GM23338 (cell line): ENCODE measurements around the gene FXYD2. TPM values are rescaled to one million over a fixed set of nuclear protein-coding genes. Genes with fewer than 3 reads are reported as not detected.

ENCODE experiments used
- ATAC-seq: fragments of 200-7000 bp; cut with Tn5 transposase; 3 replicates; pipeline ENCODE4 v1.9.1; 2020
- DNase-seq: peaks from one replicate; pipeline ENCODE4 v3.0.0-alpha.2; 2015; ENCODE audit warnings: low spot score
- H2AFZ ChIP-seq: fragments of 200-600 bp; sonication (generic); 2 replicates; pipeline ENCODE4 v1.8.0; 2016; ENCODE audit warnings: antibody characterized with exemption, mild to moderate bottlenecking, moderate library complexity
- H3F3A ChIP-seq: fragments of 200-600 bp; sonication (generic); replicated peaks from 2 replicates; pipeline ENCODE4 v1.8.0; 2017; ENCODE audit warnings: antibody characterized with exemption, mixed run types, low read depth
- H3K27ac ChIP-seq: fragments of 200-600 bp; sonication (generic); 2 replicates; pipeline ENCODE4 v1.6.1; 2016; ENCODE audit warnings: low read depth
- H3K27me3 ChIP-seq: fragments of 200-600 bp; sonication (generic); 2 replicates; pipeline ENCODE4 v1.8.0; 2016; ENCODE audit warnings: mild to moderate bottlenecking, mixed run types, moderate library complexity; ENCODE audit not compliant: insufficient read depth
- H3K36me3 ChIP-seq: fragments of 200-600 bp; sonication (generic); 2 replicates; pipeline ENCODE4 v1.8.0; 2016; ENCODE audit warnings: mild to moderate bottlenecking; ENCODE audit not compliant: insufficient read depth
- H3K4me1 ChIP-seq: fragments of 200-600 bp; sonication (generic); 2 replicates; pipeline ENCODE4 v1.8.0; 2016; ENCODE audit warnings: mild to moderate bottlenecking, moderate library complexity; ENCODE audit not compliant: insufficient read depth
- H3K4me2 ChIP-seq: fragments of 200-600 bp; sonication (generic); 2 replicates; pipeline ENCODE4 v1.7.1; 2017; ENCODE audit warnings: mixed run types
- H3K4me3 ChIP-seq: fragments of 200-600 bp; sonication (generic); 2 replicates; pipeline ENCODE4 v1.6.1; 2016; ENCODE audit warnings: mixed run types
- H3K79me2 ChIP-seq: fragments of 200-600 bp; sonication (generic); replicated peaks from 2 replicates; pipeline ENCODE4 v1.8.0; 2017; ENCODE audit warnings: mild to moderate bottlenecking; ENCODE audit not compliant: insufficient read depth
- H3K9me2 ChIP-seq: fragments of 200-600 bp; sonication (generic); 2 replicates; pipeline ENCODE4 v1.8.0; 2017; ENCODE audit not compliant: insufficient read depth
- H4K20me1 ChIP-seq: fragments of 200-600 bp; sonication (generic); replicated peaks from 2 replicates; pipeline ENCODE4 v1.8.0; 2017; ENCODE audit warnings: mild to moderate bottlenecking; ENCODE audit not compliant: insufficient read depth
- H3K27ac Mint-ChIP-seq: 2 replicates; pipeline ENCODE4 v1.8.0; 2020; ENCODE audit warnings: inconsistent platforms, mild to moderate bottlenecking, moderate library complexity, mixed read lengths
- H3K27me3 Mint-ChIP-seq: 3 replicates; pipeline ENCODE4 v1.8.0; 2022; ENCODE audit warnings: low read depth, mild to moderate bottlenecking, moderate library complexity, mixed read lengths, inconsistent platforms; ENCODE audit not compliant: insufficient read depth, poor library complexity
- H3K36me3 Mint-ChIP-seq: 3 replicates; pipeline ENCODE4 v1.8.0; 2021; ENCODE audit warnings: low read depth, mild to moderate bottlenecking, inconsistent platforms, moderate library complexity, mixed read lengths
- H3K4me1 Mint-ChIP-seq: 3 replicates; pipeline ENCODE4 v1.8.0; 2020; ENCODE audit warnings: mild to moderate bottlenecking, inconsistent platforms, mixed read lengths
- H3K4me3 Mint-ChIP-seq: 3 replicates; pipeline ENCODE4 v1.8.0; 2021; ENCODE audit warnings: moderate library complexity, mild to moderate bottlenecking, inconsistent platforms, mixed read lengths
- H3K9me3 Mint-ChIP-seq: 3 replicates; pipeline ENCODE4 v1.8.0; 2020; ENCODE audit warnings: moderate library complexity, mild to moderate bottlenecking, inconsistent platforms, mixed read lengths
- EZH2 ChIP-seq: fragments of 200-600 bp; sonication (generic); IDR thresholded peaks from one replicate; pipeline ENCODE4 v1.8.0; 2017; ENCODE audit warnings: antibody characterized with exemption, mild to moderate bottlenecking, low read depth; ENCODE audit not compliant: unreplicated experiment
- NANOG ChIP-seq: IDR thresholded peaks from 2 replicates; pipeline ENCODE4 v1.6.1; 2016; ENCODE audit warnings: antibody characterized with exemption, borderline replicate concordance
- POLR2AphosphoS5 ChIP-seq: IDR thresholded peaks from 2 replicates; pipeline ENCODE4 v1.6.1; 2016; ENCODE audit warnings: antibody characterized with exemption, low read depth
- ZNF114 ChIP-seq: fragments of 250-450 bp; sonication (Bioruptor Pico); IDR thresholded peaks from 2 replicates; pipeline ENCODE4 v1.5.0; 2020; ENCODE audit warnings: mild to moderate bottlenecking, moderate library complexity
- ZNF331 ChIP-seq: fragments of 250-450 bp; sonication (Bioruptor Pico); IDR thresholded peaks from 2 replicates; pipeline ENCODE4 v1.5.0; 2020; ENCODE audit warnings: low read depth, mild to moderate bottlenecking, moderate library complexity
- ZNF462 ChIP-seq: fragments of 250-450 bp; sonication (Bioruptor Pico); IDR thresholded peaks from 2 replicates; pipeline ENCODE4 v1.5.0; 2020; ENCODE audit warnings: mild to moderate bottlenecking, moderate library complexity
- polyA plus RNA-seq: library from polyadenylated mRNA; unstranded; fragments of >200 nt; fragmentation: Nextera tagmentation; extraction: Ambion mirVana; gene quantifications from 2 replicates; pipeline ENCODE4 v1.2.1, GENCODE V29; 2016
- total RNA-seq: library from RNA; depleted of rRNA; stranded (reverse); fragments of >200 nt; shearing (Covaris generic); gene quantifications from 2 replicates; pipeline ENCODE4 v1.2.3, GENCODE V29; 2014
- TF ChIP-seq, protein P1 (sequence below), 2 experiments: fragments of 200-600 bp in 1 of 2; sonication (generic) in 1 of 2; conservative IDR thresholded peaks; 2 replicates each; pipeline versions ENCODE4 v1.5.1 to v1.6.1; 2016 to 2017; ENCODE audit warnings: antibody characterized with exemption in 2 of 2, low read depth in 2 of 2, mild to moderate bottlenecking in 2 of 2, moderate library complexity in 1 of 2

The FXYD2 gene
- total and polyA plus RNA-seq, 2 experiments from 2014 or later: 0.59 to 1.4 TPM

DNA sequence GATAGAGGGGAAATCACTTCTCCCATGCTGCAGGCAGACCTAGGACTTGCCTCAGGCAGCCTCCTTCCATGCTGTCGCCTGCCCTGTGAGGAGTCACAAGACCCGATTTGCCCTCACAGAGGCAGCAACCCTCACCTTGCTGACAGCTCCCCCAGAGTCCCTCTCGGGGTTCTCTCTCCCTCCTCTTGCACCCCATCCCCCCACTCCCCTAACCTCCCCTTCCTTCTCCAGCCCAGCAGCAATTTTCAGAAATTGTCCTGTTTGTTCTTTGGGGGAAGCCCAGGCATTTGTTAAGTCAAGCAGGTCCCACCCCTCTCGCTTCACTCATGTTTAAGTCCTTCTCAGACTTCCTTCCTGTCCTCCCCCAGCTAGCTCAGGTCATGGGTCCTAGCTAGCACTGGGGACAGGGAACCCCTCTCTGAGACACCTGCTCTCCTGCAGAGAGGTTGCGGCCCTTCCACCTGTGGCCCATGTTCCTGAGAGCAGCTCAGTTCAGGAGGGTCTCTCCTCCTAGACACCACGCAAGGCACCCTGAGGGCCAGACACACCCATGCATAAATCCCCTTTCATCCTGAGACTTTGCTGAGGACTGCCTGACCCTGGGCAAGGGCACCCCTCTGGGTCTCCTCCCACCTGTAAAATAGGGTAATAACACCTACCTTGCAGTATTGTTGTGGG is 6.3 kb upstream of the FXYD2 start (continued):
- TF ChIP-seq ZNF462 (CRISPR knock-in tag): no peak
- no peak for TF ChIP-seq ZNF331 (CRISPR knock-in tag)
- no peak for TF ChIP-seq POLR2AphosphoS5
- TF ChIP-seq EZH2: no peak
- TF ChIP-seq, protein P1, sequence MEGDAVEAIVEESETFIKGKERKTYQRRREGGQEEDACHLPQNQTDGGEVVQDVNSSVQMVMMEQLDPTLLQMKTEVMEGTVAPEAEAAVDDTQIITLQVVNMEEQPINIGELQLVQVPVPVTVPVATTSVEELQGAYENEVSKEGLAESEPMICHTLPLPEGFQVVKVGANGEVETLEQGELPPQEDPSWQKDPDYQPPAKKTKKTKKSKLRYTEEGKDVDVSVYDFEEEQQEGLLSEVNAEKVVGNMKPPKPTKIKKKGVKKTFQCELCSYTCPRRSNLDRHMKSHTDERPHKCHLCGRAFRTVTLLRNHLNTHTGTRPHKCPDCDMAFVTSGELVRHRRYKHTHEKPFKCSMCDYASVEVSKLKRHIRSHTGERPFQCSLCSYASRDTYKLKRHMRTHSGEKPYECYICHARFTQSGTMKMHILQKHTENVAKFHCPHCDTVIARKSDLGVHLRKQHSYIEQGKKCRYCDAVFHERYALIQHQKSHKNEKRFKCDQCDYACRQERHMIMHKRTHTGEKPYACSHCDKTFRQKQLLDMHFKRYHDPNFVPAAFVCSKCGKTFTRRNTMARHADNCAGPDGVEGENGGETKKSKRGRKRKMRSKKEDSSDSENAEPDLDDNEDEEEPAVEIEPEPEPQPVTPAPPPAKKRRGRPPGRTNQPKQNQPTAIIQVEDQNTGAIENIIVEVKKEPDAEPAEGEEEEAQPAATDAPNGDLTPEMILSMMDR (conservative IDR thresholded peaks at IDR 0.05; ENCODE audit: low read depth in 2 of 2): no peak
- TF ChIP-seq NANOG: no peak

DNA sequence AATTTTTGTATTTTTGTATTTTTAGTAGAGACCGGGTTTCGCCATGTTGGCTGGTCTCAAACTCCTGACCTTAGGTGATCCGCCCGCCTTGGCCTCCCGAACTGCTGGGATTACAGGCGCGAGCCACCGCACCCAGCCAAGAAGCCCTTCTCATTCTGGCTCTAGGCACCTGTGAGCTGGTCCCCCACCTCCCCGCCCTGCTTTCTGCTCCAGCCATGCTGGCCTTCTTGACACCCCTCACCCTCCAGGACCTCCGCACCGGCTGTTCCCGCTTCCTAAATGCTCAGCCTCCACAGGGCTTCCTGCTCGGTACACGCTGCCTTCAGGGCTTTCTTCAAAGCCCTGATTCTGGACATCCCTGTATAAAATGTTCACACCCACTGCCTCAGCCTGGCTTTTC is 5.5 kb upstream of the FXYD2 start:
- no peak overlapping the region for H3K27ac Mint-ChIP-seq
- H3K4me1 ChIP-seq: no peaks in the 10 kb centered on the region
- no peak overlapping the region for H3K4me3 ChIP-seq
- no peaks in the 10 kb centered on the region for H3F3A ChIP-seq
- DNase-seq (no peak), ATAC-seq (no peak)
- H3K27me3 Mint-ChIP-seq: peaks cover 20% of the 10 kb centered on the region
- H2AFZ ChIP-seq: no peak overlapping the region
- no peak overlapping the region for H3K4me2 ChIP-seq
- H3K36me3 Mint-ChIP-seq: no peaks in the 10 kb centered on the region
- H3K36me3 ChIP-seq: no peaks in the 10 kb centered on the region
- no peaks in the 10 kb centered on the region for H3K27me3 ChIP-seq
- no peaks in the 10 kb centered on the region for H4K20me1 ChIP-seq
- peaks cover 18% of the 10 kb centered on the region for H3K4me1 Mint-ChIP-seq
- H3K79me2 ChIP-seq: no peaks in the 10 kb centered on the region
- H3K9me3 Mint-ChIP-seq: no peaks in the 10 kb centered on the region
- no peak overlapping the region for H3K4me3 Mint-ChIP-seq
- no peaks in the 10 kb centered on the region for H3K9me2 ChIP-seq
- no peak overlapping the region for H3K27ac ChIP-seq
- TF ChIP-seq ZNF114: no peak
